H1 (cell line): ENCODE results near the gene CD47. TPM values are rescaled to one million over a fixed set of nuclear protein-coding genes. Genes with fewer than 3 reads are reported as not detected.
A peak's percentile ranks its signal among the peaks of the same experiment; 100 is the strongest.

Experiments used
- CTCF ChIA-PET: fragments of 300-600 bp; sonication (Branson Sonifier 250); formaldehyde crosslinking; loops from one replicate; lab custom pipeline; 2021; ENCODE audit not compliant: partially characterized antibody; lab: Charles Lee
- POLR2A ChIA-PET: fragments of 300-600 bp; sonication (Branson Sonifier 250); formaldehyde crosslinking; loops from one replicate; lab custom pipeline; 2021; ENCODE audit warnings: inconsistent platforms; ENCODE audit not compliant: partially characterized antibody; lab: Charles Lee
- DNase-seq, 2 experiments: peaks; one replicate each; pipeline versions ENCODE4 v3.0.0 to v3.0.0-alpha.2; 2010 to 2022; ENCODE audit warnings: low spot score in 2 of 2, low read depth in 1 of 2, mixed read lengths in 1 of 2
- FAIRE-seq: peaks from 2 replicates; lab custom pipeline; 2011; peaks lifted over from hg19 to GRCh38; lab: Jason Lieb, UNC
- H2AFZ ChIP-seq: 2 replicates; pipeline ENCODE4 v1.8.1; 2012; ENCODE audit warnings: low read length, inconsistent platforms
- H2AK5ac ChIP-seq: 2 replicates; pipeline ENCODE4 v1.6.1; 2013; ENCODE audit warnings: low read depth, low read length
- H2BK120ac ChIP-seq: replicated peaks from 2 replicates; pipeline ENCODE3; 2013; ENCODE audit warnings: low read depth, low read length, inconsistent platforms
- H2BK12ac ChIP-seq: 2 replicates; pipeline ENCODE4 v1.6.1; 2013; ENCODE audit warnings: low read depth, low read length
- H2BK15ac ChIP-seq: 2 replicates; pipeline ENCODE4 v1.6.1; 2013; ENCODE audit warnings: low read length
- H2BK20ac ChIP-seq: 2 replicates; pipeline ENCODE4 v1.6.1; 2013; ENCODE audit warnings: low read length
- H2BK5ac ChIP-seq: 2 replicates; pipeline ENCODE4 v1.6.1; 2013; ENCODE audit warnings: low read depth, low read length
- H3K14ac ChIP-seq: 2 replicates; pipeline ENCODE4 v1.6.1; 2013; ENCODE audit warnings: inconsistent platforms; ENCODE audit not compliant: insufficient read length
- H3K18ac ChIP-seq: 2 replicates; pipeline ENCODE4 v1.6.1; 2013; ENCODE audit warnings: low read length; ENCODE audit errors: extremely low read depth
- H3K23ac ChIP-seq: 2 replicates; pipeline ENCODE4 v1.6.1; 2013; ENCODE audit warnings: inconsistent platforms; ENCODE audit not compliant: insufficient read length
- H3K23me2 ChIP-seq: 2 replicates; pipeline ENCODE4 v1.6.1; 2013; ENCODE audit warnings: low read depth, low read length
- H3K27ac ChIP-seq: 2 replicates; pipeline ENCODE4 v1.6.1; 2011; ENCODE audit warnings: low read depth, low read length, inconsistent platforms
- H3K27me3 ChIP-seq, 4 experiments: replicated peaks in 1 of 4; 1 replicate in 1 of 4; 2 replicates in 3 of 4; pipeline versions ENCODE4 v1.6.1 to v1.8.1; 2011 to 2013; ENCODE audit warnings: low read length in 3 of 4, mild to moderate bottlenecking in 3 of 4, inconsistent platforms in 2 of 4, mixed read lengths in 2 of 4, moderate library complexity in 1 of 4; ENCODE audit not compliant: control insufficient read depth in 3 of 4, insufficient read depth in 3 of 4; ENCODE audit errors: extremely low read depth in 1 of 4
- H3K36me3 ChIP-seq, 4 experiments: 2 replicates each; pipeline versions ENCODE4 v1.6.1 to v1.8.1; 2011 to 2013; ENCODE audit warnings: mild to moderate bottlenecking in 4 of 4, low read length in 3 of 4, moderate library complexity in 2 of 4, control low read depth in 1 of 4, inconsistent platforms in 1 of 4; ENCODE audit not compliant: insufficient read depth in 4 of 4, control insufficient read depth in 2 of 4
- H3K4ac ChIP-seq: replicated peaks from 2 replicates; pipeline ENCODE3; 2013; ENCODE audit warnings: low read length, low read depth, mixed read lengths, inconsistent platforms; ENCODE audit not compliant: insufficient read length
- H3K4me1 ChIP-seq, 4 experiments: replicated peaks in 1 of 4; 1 replicate in 1 of 4; 2 replicates in 3 of 4; pipeline versions ENCODE4 v1.6.1 to v1.8.1; 2011 to 2013; ENCODE audit warnings: low read length in 3 of 4, inconsistent platforms in 2 of 4, mixed read lengths in 1 of 4; ENCODE audit not compliant: insufficient read depth in 4 of 4, control insufficient read depth in 3 of 4
- H3K4me2 ChIP-seq, 2 experiments: 2 replicates each; pipeline versions ENCODE4 v1.6.1 to v1.8.1; 2011 to 2013; ENCODE audit warnings: low read depth in 2 of 2, low read length in 2 of 2, control low read depth in 1 of 2, inconsistent platforms in 1 of 2, mild to moderate bottlenecking in 1 of 2; ENCODE audit not compliant: insufficient read depth in 1 of 2
- H3K4me3 ChIP-seq, 4 experiments: fragments of 200-600, 300-600 bp in 1 of 4; sonication (generic), shearing (Covaris generic), sonication (Bioruptor Twin) in 1 of 4; 2 replicates each; pipeline versions ENCODE4 v1.5.1 to v1.8.1; 2011 to 2016; ENCODE audit warnings: low read length in 4 of 4, low read depth in 3 of 4, control low read depth in 2 of 4, inconsistent platforms in 2 of 4, mild to moderate bottlenecking in 2 of 4, mixed read lengths in 1 of 4, moderate library complexity in 1 of 4; ENCODE audit not compliant: insufficient read depth in 2 of 4; ENCODE audit errors: extremely low read depth in 1 of 4
- H3K56ac ChIP-seq: replicated peaks from 2 replicates; pipeline ENCODE3; 2013; ENCODE audit warnings: low read depth, mild to moderate bottlenecking, mixed read lengths, low read length, inconsistent platforms; ENCODE audit not compliant: insufficient read length
- H3K79me1 ChIP-seq: 2 replicates; pipeline ENCODE4 v1.6.1; 2013; ENCODE audit warnings: low read depth, low read length, control low read depth
- H3K79me2 ChIP-seq, 2 experiments: 2 replicates each; pipeline versions ENCODE4 v1.6.1 to v1.8.1; 2012 to 2013; ENCODE audit warnings: low read length in 2 of 2, mild to moderate bottlenecking in 2 of 2, inconsistent platforms in 1 of 2; ENCODE audit not compliant: insufficient read depth in 2 of 2, control insufficient read depth in 1 of 2
- H3K9ac ChIP-seq, 4 experiments: replicated peaks in 1 of 4; 1 replicate in 1 of 4; 2 replicates in 3 of 4; pipeline versions ENCODE4 v1.6.1 to v1.8.1; 2011 to 2013; ENCODE audit warnings: low read depth in 3 of 4, low read length in 3 of 4, control low read depth in 2 of 4, mild to moderate bottlenecking in 2 of 4, moderate library complexity in 2 of 4, inconsistent platforms in 1 of 4; ENCODE audit errors: extremely low read depth in 1 of 4
- H3K9me3 ChIP-seq, 2 experiments: 2 replicates each; pipeline versions ENCODE4 v1.6.1 to v1.8.1; 2012 to 2013; ENCODE audit warnings: mild to moderate bottlenecking in 2 of 2, moderate library complexity in 2 of 2, control low read depth in 1 of 2, inconsistent platforms in 1 of 2, low read depth in 1 of 2, low read length in 1 of 2, mixed read lengths in 1 of 2; ENCODE audit not compliant: insufficient read depth in 2 of 2
- H4K20me1 ChIP-seq, 2 experiments: replicated peaks in 1 of 2; 2 replicates each; pipeline versions ENCODE3 to v1.8.1; 2011 to 2013; ENCODE audit warnings: inconsistent platforms in 2 of 2, low read length in 2 of 2, mild to moderate bottlenecking in 1 of 2; ENCODE audit not compliant: insufficient read depth in 2 of 2, control insufficient read depth in 1 of 2
- H4K5ac ChIP-seq: 2 replicates; pipeline ENCODE4 v1.6.1; 2013; ENCODE audit warnings: low read length, low read depth, mixed read lengths, inconsistent platforms; ENCODE audit not compliant: insufficient read length
- H4K8ac ChIP-seq: 2 replicates; pipeline ENCODE4 v1.8.0; 2013; ENCODE audit warnings: mild to moderate bottlenecking, moderate library complexity, low read length, inconsistent platforms; ENCODE audit not compliant: insufficient read depth; ENCODE audit errors: extremely low read depth
- H4K91ac ChIP-seq: replicated peaks from 2 replicates; pipeline ENCODE3; 2013; ENCODE audit warnings: low read length, mixed read lengths, inconsistent platforms; ENCODE audit not compliant: insufficient read length
- ASH2L ChIP-seq: fragments of 200-600, 300-600 bp; sonication (generic); IDR thresholded peaks from one replicate; pipeline ENCODE4 v1.7.1; 2017; ENCODE audit warnings: low read length
- HDAC6 ChIP-seq: IDR thresholded peaks from one replicate; pipeline ENCODE4 v1.7.1; 2012; ENCODE audit warnings: low read depth, mild to moderate bottlenecking, inconsistent platforms, low read length, moderate library complexity
- WGBS, 2 experiments: shearing (Covaris generic) in 1 of 2; methylation state at CpG; one replicate each; pipeline versions ENCODE4 v1.1.6 to v1.1.7; 2013 to 2015; ENCODE audit warnings: low lambda C conversion rate in 2 of 2, mixed read lengths in 2 of 2, inconsistent platforms in 1 of 2, low coverage in 1 of 2, missing lambda C conversion rate in 1 of 2; ENCODE audit not compliant: insufficient replicate concordance in 2 of 2, insufficient coverage in 1 of 2, insufficient read length in 1 of 2; ENCODE audit errors: extremely low coverage in 1 of 2, missing lambda C conversion rate in 1 of 2; 5-methylcytosine and 5-hydroxymethylcytosine counted together
- polyA plus RNA-seq, 7 experiments: library from polyadenylated mRNA; depleted of rRNA in 3 of 7; stranded (reverse) in 5 of 7; unstranded in 2 of 7; fragments of >200 nt in 5 of 7; fragments of 200-250 nt in 2 of 7; gene quantifications; 1 replicate in 5 of 7; 2 replicates in 1 of 7; 4 replicates in 1 of 7; pipeline versions ENCODE4 v1.2.1 to v1.2.3, GENCODE V29; 2011 to 2013; ENCODE audit warnings: missing spikeins in 2 of 7, mixed read lengths in 2 of 7
- total RNA-seq: library from RNA; stranded (reverse); fragmentation: NEBNext Ultra II Directional; extraction: Animal tissue kit (Norgen Biotek cat#: 25700); gene quantifications from 2 replicates; pipeline ENCODE4 v1.2.1, GENCODE V29; 2021

CD47 gene
- total and polyA plus RNA-seq, 2 of the 8 experiments (the other 6 are each of a cell fraction or from before 2014, with no cell fraction given), result 14.4 to 19.3 TPM

DNA sequence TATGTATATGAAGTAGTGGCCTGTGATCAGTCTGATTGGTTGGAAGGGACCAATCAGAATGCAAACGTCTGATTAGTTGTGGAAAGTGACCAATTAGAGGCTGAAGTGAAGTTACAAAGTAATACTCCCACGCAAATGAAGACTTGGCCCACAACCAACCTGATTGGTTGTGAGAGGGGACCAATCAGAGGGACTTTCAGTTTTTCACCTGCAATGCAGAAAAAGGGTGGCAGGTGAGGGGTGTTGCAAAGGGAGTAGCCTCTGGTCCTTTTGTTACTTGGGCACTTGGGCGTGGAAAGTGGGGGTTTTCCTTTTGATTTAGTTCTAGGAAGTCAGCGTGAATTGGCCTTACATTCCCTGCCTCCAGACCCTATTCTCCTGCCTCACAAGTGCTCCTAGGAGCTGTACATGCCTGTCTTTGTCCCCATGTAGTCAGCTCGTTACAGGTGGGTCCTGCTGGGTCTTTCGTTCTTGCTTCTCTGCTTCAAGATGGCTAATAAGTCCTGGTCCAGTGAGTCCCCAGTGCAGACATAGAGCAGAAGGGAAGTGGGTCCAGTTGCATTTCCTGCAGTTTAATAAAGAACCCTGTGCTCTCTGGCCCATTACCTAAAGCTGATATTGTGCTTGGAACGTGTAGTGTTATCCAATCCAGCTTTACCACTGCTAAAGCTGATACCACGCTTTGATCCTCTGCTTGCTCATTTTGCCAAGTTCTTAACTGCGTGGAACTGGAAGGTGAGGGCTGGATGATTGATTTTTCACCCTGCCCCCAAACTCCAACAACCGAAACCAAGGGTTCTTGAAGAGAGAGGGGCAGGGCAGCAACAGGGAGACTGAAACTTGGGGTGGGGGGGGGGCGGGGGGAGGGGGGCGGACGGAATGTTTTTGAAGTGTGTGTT, 46.0 kb upstream of the CD47 start:
- H3K4ac ChIP-seq, result no peak overlapping the region
- H3K4me3 ChIP-seq, result no peak overlapping the region
- H3K4me1 ChIP-seq, result peaks cover 0 to 4% (median 0%) of the 10 kb centered on the region in 4 experiments; a peak in 1 of 7 replicates
- H3K23ac ChIP-seq, result no peak overlapping the region
- H4K5ac ChIP-seq, result no peak overlapping the region
- no peak overlapping the region for H2BK120ac ChIP-seq
- H3K4me2 ChIP-seq, result no peak overlapping the region
- no peak overlapping the region for H4K91ac ChIP-seq
- no peaks in the 10 kb centered on the region for H3K79me1 ChIP-seq
- FAIRE-seq, result no peak
- H4K8ac ChIP-seq, result peak overlapping the region; percentile 29; the same call in 1 of the 2 replicates
- H2AK5ac ChIP-seq, result no peak overlapping the region; the same call in 1 of the 2 replicates
- peak overlapping the region; percentile 72 for H2AFZ ChIP-seq
- no peak overlapping the region for H2BK5ac ChIP-seq
- H3K27me3 ChIP-seq, result no peaks in the 10 kb centered on the region
- 86% methylated on average over 10 of the region's 13 CpGs; no CpG with 5 or more reads in 1 of the 2 experiments for WGBS, 2 experiments
- H4K20me1 ChIP-seq, result no peaks in the 10 kb centered on the region
- H3K14ac ChIP-seq, result no peak overlapping the region
- no peak overlapping the region for H3K56ac ChIP-seq
- H3K9me3 ChIP-seq, result no peaks in the 10 kb centered on the region
- H3K36me3 ChIP-seq, result no peaks in the 10 kb centered on the region
- no peaks in the 10 kb centered on the region for H3K79me2 ChIP-seq
- POLR2A ChIA-PET, result no interaction called here
- CTCF ChIA-PET, result interaction anchor here (0.6 to 1.6 kb wide), 2 partner anchors 83 to 341 kb away, joined by 3 read pairs; no protein-coding TSS in a partner anchor
- H3K9ac ChIP-seq, result no peak overlapping the region
- no peaks in the 10 kb centered on the region for H3K23me2 ChIP-seq
- no peak for TF ChIP-seq HDAC6
- TF ChIP-seq ASH2L, result peak; percentile 26
- no peak overlapping the region; the same call in 1 of the 2 replicates for H3K27ac ChIP-seq
- peak overlapping the region; percentile 55; the same call in 1 of the 2 replicates for H2BK12ac ChIP-seq
- no peak for DNase-seq
- H2BK20ac ChIP-seq, result no peak overlapping the region
- no peak overlapping the region for H2BK15ac ChIP-seq
- H3K18ac ChIP-seq, result no peak overlapping the region
